OCI-LY7 (cell line): ENCODE results near the gene HYOU1. TPM values are rescaled to one million over a fixed set of nuclear protein-coding genes. Genes with fewer than 3 reads are reported as not detected.

ENCODE experiments used
- BruUV-seq: library from RNA; stranded (reverse); fragments of 400-500 nt; replicated peaks from 2 replicates; lab custom pipeline; 2021; lab: Mats Ljungman, UMichigan
- CTCF ChIA-PET: fragments of 300-600 bp; sonication (Branson Sonifier 250); formaldehyde crosslinking; loops from one replicate; lab custom pipeline; 2022; ENCODE audit warnings: antibody characterized with exemption; ENCODE audit not compliant: unreplicated experiment; lab: Charles Lee
- POLR2A ChIA-PET: fragments of 300-600 bp; sonication (Branson Sonifier 250); formaldehyde crosslinking; loops from one replicate; lab custom pipeline; 2022; ENCODE audit warnings: antibody characterized with exemption; lab: Charles Lee
- DNase-seq: peaks from one replicate; pipeline ENCODE4 v3.0.0-alpha.2; 2015; ENCODE audit warnings: low spot score
- H2AFZ ChIP-seq: fragments of 200-600 bp; sonication (generic), shearing (Covaris generic); 2 replicates; pipeline ENCODE4 v1.6.1; 2014; ENCODE audit warnings: mild to moderate bottlenecking, antibody characterized with exemption, low read length, moderate library complexity
- H3K27ac ChIP-seq: fragments of 200-600 bp; sonication (generic); 2 replicates; pipeline ENCODE4 v1.5.1; 2014; ENCODE audit warnings: mixed run types, low read depth, mild to moderate bottlenecking, moderate library complexity, low read length, inconsistent platforms; ENCODE audit not compliant: poor library complexity, severe bottlenecking
- H3K36me3 ChIP-seq: fragments of 200-600 bp; sonication (generic); 2 replicates; pipeline ENCODE4 v1.6.1; 2014; ENCODE audit warnings: mild to moderate bottlenecking, antibody characterized with exemption, low read length, moderate library complexity, mixed read lengths; ENCODE audit not compliant: insufficient read depth
- H3K4me1 ChIP-seq: fragments of 200-600 bp; sonication (generic); 2 replicates; pipeline ENCODE4 v1.5.1; 2014; ENCODE audit warnings: mild to moderate bottlenecking, low read length; ENCODE audit not compliant: insufficient read depth, poor library complexity, severe bottlenecking
- H3K4me2 ChIP-seq: fragments of 200-600 bp; sonication (generic); 2 replicates; pipeline ENCODE4 v1.6.1; 2014; ENCODE audit warnings: mild to moderate bottlenecking, low read length
- H3K4me3 ChIP-seq: fragments of 200-600 bp; sonication (generic); 2 replicates; pipeline ENCODE4 v1.5.1; 2014; ENCODE audit warnings: mild to moderate bottlenecking, low read depth, low read length; ENCODE audit not compliant: poor library complexity, severe bottlenecking
- H3K79me2 ChIP-seq: fragments of 200-600 bp; sonication (generic); 2 replicates; pipeline ENCODE4 v1.6.1; 2016; ENCODE audit warnings: low read depth, mild to moderate bottlenecking, low read length, moderate library complexity, mixed read lengths; ENCODE audit not compliant: insufficient read depth
- H3K9me2 ChIP-seq: fragments of 200-600 bp; sonication (generic); 2 replicates; pipeline ENCODE4 v1.6.1; 2016; ENCODE audit warnings: mild to moderate bottlenecking, low read length, mixed read lengths; ENCODE audit not compliant: insufficient read depth
- H3K9me3 ChIP-seq: fragments of 200-600 bp; sonication (generic); 2 replicates; pipeline ENCODE4 v1.6.1; 2014; ENCODE audit warnings: mild to moderate bottlenecking, mixed run types, low read length, mixed read lengths
- H4K20me1 ChIP-seq: fragments of 200-600 bp; sonication (generic); 2 replicates; pipeline ENCODE4 v1.6.1; 2014; ENCODE audit warnings: mild to moderate bottlenecking, antibody characterized with exemption, low read length, moderate library complexity, mixed read lengths; ENCODE audit not compliant: insufficient read depth
- EZH2phosphoT487 ChIP-seq: fragments of 200-600 bp; sonication (generic); IDR thresholded peaks from 2 replicates; pipeline ENCODE4 v1.6.1; 2018; ENCODE audit warnings: low read depth, borderline replicate concordance, mild to moderate bottlenecking, mixed run types, antibody characterized with exemption, low read length, moderate library complexity, mixed read lengths
- intact Hi-C: fragments of 100-400 bp; cut with micrococcal nuclease; formaldehyde crosslinking; loops from one replicate; pipeline ENCODE4 v1.10.0; 2022; ENCODE audit not compliant: unreplicated experiment
- total RNA-seq, 2 experiments: library from RNA; depleted of rRNA in 1 of 2; stranded (reverse); fragments of >200 nt in 1 of 2; shearing (Covaris generic) in 1 of 2; gene quantifications; 2 replicates each; pipeline ENCODE4 v1.2.3, GENCODE V29; 2014 to 2022
- TF ChIP-seq, protein P1 (sequence below): fragments of 200-600 bp; sonication (generic); conservative IDR thresholded peaks from 2 replicates; pipeline ENCODE4 v1.5.1; 2014; ENCODE audit warnings: mild to moderate bottlenecking, antibody characterized with exemption, low read length, moderate library complexity, mixed read lengths

HYOU1 gene
- total RNA-seq, 2 experiments from 2014 or later: 86.6 to 117 TPM

- peaks cover 80% of the 10 kb centered on the region for H3K36me3 ChIP-seq
- POLR2A ChIA-PET: no interaction called here
- no peak overlapping the region for H3K4me2 ChIP-seq
- peaks cover 21% of the 10 kb centered on the region for H3K79me2 ChIP-seq
- intact Hi-C loops: no loop called here
- H3K9me3 ChIP-seq: no peaks in the 10 kb centered on the region
- 0 out of 2 replicates have a peak, but pooled peaks cover 8% of the 10 kb centered on the region for H4K20me1 ChIP-seq
- TF ChIP-seq EZH2phosphoT487: no peak
- TF ChIP-seq, protein P1, sequence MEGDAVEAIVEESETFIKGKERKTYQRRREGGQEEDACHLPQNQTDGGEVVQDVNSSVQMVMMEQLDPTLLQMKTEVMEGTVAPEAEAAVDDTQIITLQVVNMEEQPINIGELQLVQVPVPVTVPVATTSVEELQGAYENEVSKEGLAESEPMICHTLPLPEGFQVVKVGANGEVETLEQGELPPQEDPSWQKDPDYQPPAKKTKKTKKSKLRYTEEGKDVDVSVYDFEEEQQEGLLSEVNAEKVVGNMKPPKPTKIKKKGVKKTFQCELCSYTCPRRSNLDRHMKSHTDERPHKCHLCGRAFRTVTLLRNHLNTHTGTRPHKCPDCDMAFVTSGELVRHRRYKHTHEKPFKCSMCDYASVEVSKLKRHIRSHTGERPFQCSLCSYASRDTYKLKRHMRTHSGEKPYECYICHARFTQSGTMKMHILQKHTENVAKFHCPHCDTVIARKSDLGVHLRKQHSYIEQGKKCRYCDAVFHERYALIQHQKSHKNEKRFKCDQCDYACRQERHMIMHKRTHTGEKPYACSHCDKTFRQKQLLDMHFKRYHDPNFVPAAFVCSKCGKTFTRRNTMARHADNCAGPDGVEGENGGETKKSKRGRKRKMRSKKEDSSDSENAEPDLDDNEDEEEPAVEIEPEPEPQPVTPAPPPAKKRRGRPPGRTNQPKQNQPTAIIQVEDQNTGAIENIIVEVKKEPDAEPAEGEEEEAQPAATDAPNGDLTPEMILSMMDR: no peak
- H3K4me1 ChIP-seq: peaks cover 9% of the 10 kb centered on the region
- no peaks in the 10 kb centered on the region for H3K9me2 ChIP-seq
- no TSS peak for BruUV-seq
- H2AFZ ChIP-seq: no peak overlapping the region
- CTCF ChIA-PET: no interaction called here
- peak overlapping the region; percentile 4 for H3K27ac ChIP-seq
- H3K4me3 ChIP-seq: no peak overlapping the region
- no peak for DNase-seq
Observed at GRCh38 chr11:119011476-119012053, 45.4 kb downstream of the HYOU1 start.

DNA sequence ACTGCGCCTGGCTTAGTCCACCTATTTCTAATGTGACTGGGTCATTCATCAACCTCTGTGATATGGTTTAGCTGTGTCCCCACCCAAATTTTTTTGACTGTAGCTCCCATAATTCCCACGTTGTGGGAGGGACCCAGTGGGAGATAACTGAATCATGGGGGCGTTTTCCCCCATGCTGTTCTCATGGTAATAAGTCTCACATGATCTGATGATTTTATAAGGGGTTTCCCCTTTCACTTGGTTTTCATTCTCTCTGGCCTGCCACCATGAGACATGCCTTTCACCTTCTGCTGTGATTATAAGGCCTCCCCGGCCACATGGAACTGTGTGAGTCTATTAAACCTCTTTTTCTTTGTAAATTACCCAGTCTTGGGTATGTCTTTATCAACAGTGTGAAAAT, 50.3 kb downstream of the HYOU1 start:
- no peak for DNase-seq
- peaks cover 74% of the 10 kb centered on the region for H3K36me3 ChIP-seq
- BruUV-seq: no TSS peak
- POLR2A ChIA-PET: interaction anchor here (0.8 to 0.9 kb wide), 2 partner anchors 9 to 430 kb away, joined by 3 read pairs; no protein-coding TSS in a partner anchor
- H2AFZ ChIP-seq: no peak overlapping the region
- TF ChIP-seq, protein P1: no peak
- TF ChIP-seq EZH2phosphoT487: no peak
- CTCF ChIA-PET: no interaction called here
- intact Hi-C loops: no loop called here
- no peaks in the 10 kb centered on the region for H3K9me3 ChIP-seq
- no peaks in the 10 kb centered on the region for H3K79me2 ChIP-seq
- H3K9me2 ChIP-seq: no peaks in the 10 kb centered on the region
- H3K4me2 ChIP-seq: no peak overlapping the region
- no peaks in the 10 kb centered on the region for H3K4me1 ChIP-seq
- H3K27ac ChIP-seq: no peak overlapping the region
- H4K20me1 ChIP-seq: no peaks in the 10 kb centered on the region
- H3K4me3 ChIP-seq: no peak overlapping the region

DNA sequence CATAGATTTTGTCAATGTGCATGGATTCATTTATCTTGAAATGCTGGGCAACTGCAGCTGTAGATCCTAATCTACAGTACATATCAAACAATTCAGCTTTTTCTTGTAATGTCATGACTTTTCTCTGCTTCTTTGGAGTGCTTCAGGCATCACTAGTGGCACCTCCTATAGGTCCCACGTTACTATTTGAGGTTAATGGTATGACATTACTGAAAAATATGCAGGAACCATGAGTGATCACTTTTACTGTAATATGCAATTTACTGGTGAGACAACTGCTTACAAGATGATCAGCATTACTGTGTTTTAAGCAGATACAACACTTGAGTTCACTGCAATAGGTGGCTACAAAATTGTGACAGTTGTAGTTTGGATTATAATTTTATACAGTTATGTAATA, 56.1 kb downstream of the HYOU1 start:
- no peak overlapping the region for H3K4me2 ChIP-seq
- BruUV-seq: TSS peak; percentile 52
- DNase-seq: no peak
- H4K20me1 ChIP-seq: no peaks in the 10 kb centered on the region
- intact Hi-C loops: no loop called here
- H2AFZ ChIP-seq: no peak overlapping the region
- CTCF ChIA-PET: no interaction called here
- H3K4me3 ChIP-seq: no peak overlapping the region
- peaks cover 31% of the 10 kb centered on the region; the same call in 1 of the 2 replicates for H3K79me2 ChIP-seq
- no peak overlapping the region for H3K27ac ChIP-seq
- no peaks in the 10 kb centered on the region for H3K9me3 ChIP-seq
- no peaks in the 10 kb centered on the region for H3K9me2 ChIP-seq
- peaks cover 17% of the 10 kb centered on the region for H3K4me1 ChIP-seq
- POLR2A ChIA-PET: interaction anchor here (0.7 to 1.3 kb wide), 2 partner anchors 18 to 106 kb away, joined by 3 read pairs; partner anchors contain the start of gene C2CD2L
- TF ChIP-seq, protein P1: no peak
- no peak for TF ChIP-seq EZH2phosphoT487
- H3K36me3 ChIP-seq: peaks cover 67% of the 10 kb centered on the region
